Measurements from ENCODE around the gene ITGB3.

DNA sequence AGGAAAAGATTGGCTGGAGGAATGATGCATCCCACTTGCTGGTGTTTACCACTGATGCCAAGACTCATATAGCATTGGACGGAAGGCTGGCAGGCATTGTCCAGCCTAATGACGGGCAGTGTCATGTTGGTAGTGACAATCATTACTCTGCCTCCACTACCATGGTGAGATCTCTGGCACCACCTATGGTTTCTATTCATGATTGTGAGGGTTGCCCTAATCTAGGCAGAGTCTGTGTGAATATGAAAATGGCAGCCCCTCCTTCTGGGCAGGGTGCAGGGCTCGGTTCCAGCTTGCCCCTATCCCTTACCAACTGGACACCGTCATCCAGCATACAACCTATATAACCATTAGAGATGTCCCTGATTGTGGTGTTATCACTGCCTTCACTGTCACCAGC is 33.4 kb downstream of the ITGB3 start:
- no peak for TF ChIP-seq POLR2A (IDR thresholded peaks at IDR 0.05)
- TF ChIP-seq, protein P1, sequence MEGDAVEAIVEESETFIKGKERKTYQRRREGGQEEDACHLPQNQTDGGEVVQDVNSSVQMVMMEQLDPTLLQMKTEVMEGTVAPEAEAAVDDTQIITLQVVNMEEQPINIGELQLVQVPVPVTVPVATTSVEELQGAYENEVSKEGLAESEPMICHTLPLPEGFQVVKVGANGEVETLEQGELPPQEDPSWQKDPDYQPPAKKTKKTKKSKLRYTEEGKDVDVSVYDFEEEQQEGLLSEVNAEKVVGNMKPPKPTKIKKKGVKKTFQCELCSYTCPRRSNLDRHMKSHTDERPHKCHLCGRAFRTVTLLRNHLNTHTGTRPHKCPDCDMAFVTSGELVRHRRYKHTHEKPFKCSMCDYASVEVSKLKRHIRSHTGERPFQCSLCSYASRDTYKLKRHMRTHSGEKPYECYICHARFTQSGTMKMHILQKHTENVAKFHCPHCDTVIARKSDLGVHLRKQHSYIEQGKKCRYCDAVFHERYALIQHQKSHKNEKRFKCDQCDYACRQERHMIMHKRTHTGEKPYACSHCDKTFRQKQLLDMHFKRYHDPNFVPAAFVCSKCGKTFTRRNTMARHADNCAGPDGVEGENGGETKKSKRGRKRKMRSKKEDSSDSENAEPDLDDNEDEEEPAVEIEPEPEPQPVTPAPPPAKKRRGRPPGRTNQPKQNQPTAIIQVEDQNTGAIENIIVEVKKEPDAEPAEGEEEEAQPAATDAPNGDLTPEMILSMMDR (IDR thresholded peaks at IDR 0.05) = no peak

Data from thyroid gland (tissue), 4 donors.